WTC11 (cell line): ENCODE results near the gene SBF1. TPM values are rescaled to one million over a fixed set of nuclear protein-coding genes. Genes with fewer than 3 reads are reported as not detected.

Experiments
- ATAC-seq: fragments of 200-7000 bp; cut with Tn5 transposase; 2 replicates; pipeline ENCODE4 v1.10.0; 2021; ENCODE audit warnings: mild to moderate bottlenecking, moderate library complexity
- CTCF ChIA-PET: fragments of 300-600 bp; sonication (Branson Sonifier 250); formaldehyde crosslinking; loops from one replicate; lab custom pipeline; 2021; ENCODE audit warnings: antibody characterized with exemption; lab: Charles Lee
- POLR2A ChIA-PET: fragments of 350-600 bp; sonication (Branson Sonifier 250); formaldehyde crosslinking; loops from one replicate; lab custom pipeline; 2021; ENCODE audit warnings: antibody characterized with exemption; lab: Charles Lee
- DNase-seq: peaks from one replicate; pipeline ENCODE4 v3.0.0; 2021; ENCODE audit warnings: low spot score
- H3K27ac Mint-ChIP-seq: 2 replicates; pipeline ENCODE4 v1.8.0; 2021; ENCODE audit warnings: mixed read lengths
- H3K27me3 Mint-ChIP-seq: 2 replicates; pipeline ENCODE4 v1.8.0; 2021; ENCODE audit warnings: low read depth, mild to moderate bottlenecking, moderate library complexity, mixed read lengths
- H3K36me3 Mint-ChIP-seq: 2 replicates; pipeline ENCODE4 v1.8.0; 2021; ENCODE audit warnings: mixed read lengths
- H3K4me1 Mint-ChIP-seq: 2 replicates; pipeline ENCODE4 v1.8.0; 2022; ENCODE audit warnings: mixed read lengths
- H3K4me3 Mint-ChIP-seq: 2 replicates; pipeline ENCODE4 v1.8.0; 2021; ENCODE audit warnings: mild to moderate bottlenecking, moderate library complexity, mixed read lengths
- H3K9me3 Mint-ChIP-seq: 2 replicates; pipeline ENCODE4 v1.8.0; 2021; ENCODE audit warnings: mixed read lengths
- FOXP1 ChIP-seq: sonication (generic); formaldehyde crosslinking; IDR thresholded peaks from 2 replicates; pipeline ENCODE4 v1.8.0; 2022; ENCODE audit warnings: missing genetic modification reagents, mild to moderate bottlenecking, moderate library complexity, borderline replicate concordance
- HMGA2 ChIP-seq: fragments of 250-450 bp; sonication (Bioruptor Pico); IDR thresholded peaks from 2 replicates; pipeline ENCODE4 v1.4.0; 2021; ENCODE audit warnings: mild to moderate bottlenecking, moderate library complexity
- MXD4 ChIP-seq: fragments of 250-450 bp; sonication (Bioruptor Pico); IDR thresholded peaks from 2 replicates; pipeline ENCODE4 v1.8.0; 2021; ENCODE audit warnings: mild to moderate bottlenecking, moderate library complexity, borderline replicate concordance
- ZNF219 ChIP-seq: sonication (generic); formaldehyde crosslinking; IDR thresholded peaks from 2 replicates; pipeline ENCODE4 v1.8.0; 2023; ENCODE audit warnings: missing genetic modification reagents, mild to moderate bottlenecking, borderline replicate concordance
- ZNF232 ChIP-seq: sonication (generic); formaldehyde crosslinking; IDR thresholded peaks from 2 replicates; pipeline ENCODE4 v1.8.0; 2022; ENCODE audit warnings: mild to moderate bottlenecking, missing genetic modification reagents
- ZNF317 ChIP-seq: sonication (generic); formaldehyde crosslinking; IDR thresholded peaks from 2 replicates; pipeline ENCODE4 v1.8.1; 2023; ENCODE audit warnings: low read depth, mild to moderate bottlenecking, moderate library complexity, missing genetic modification reagents, borderline replicate concordance
- total RNA-seq: library from RNA; stranded (reverse); gene quantifications from 3 replicates; pipeline ENCODE4 v1.2.3, GENCODE V29; 2021
- TF ChIP-seq, protein P1 (sequence below): sonication (generic); formaldehyde crosslinking; IDR thresholded peaks from 2 replicates; pipeline ENCODE4 v1.8.0; 2023; ENCODE audit warnings: missing genetic modification reagents, mild to moderate bottlenecking, borderline replicate concordance
- TF ChIP-seq, protein P2 (sequence below): sonication (generic); formaldehyde crosslinking; IDR thresholded peaks from 2 replicates; pipeline ENCODE4 v1.8.1; 2022; ENCODE audit warnings: mild to moderate bottlenecking, missing genetic modification reagents, moderate library complexity, borderline replicate concordance
- TF ChIP-seq, protein P3 (sequence below): fragments of 250-450 bp; sonication (Bioruptor Pico); conservative IDR thresholded peaks from 2 replicates; pipeline ENCODE4 v1.9.0; 2021; ENCODE audit warnings: mild to moderate bottlenecking
- TF ChIP-seq, protein P4 (sequence below): sonication (generic); formaldehyde crosslinking; IDR thresholded peaks from 2 replicates; pipeline ENCODE4 v1.8.0; 2022; ENCODE audit warnings: missing genetic modification reagents
- TF ChIP-seq, protein P5 (sequence below): fragments of 250-450 bp; sonication (Bioruptor Pico); IDR thresholded peaks from 2 replicates; pipeline ENCODE4 v1.9.0; 2021; ENCODE audit warnings: mild to moderate bottlenecking
- TF ChIP-seq, protein P6 (sequence below): sonication (generic); formaldehyde crosslinking; IDR thresholded peaks from 2 replicates; pipeline ENCODE4 v1.8.1; 2022; ENCODE audit warnings: low read depth, mild to moderate bottlenecking, moderate library complexity, missing genetic modification reagents, borderline replicate concordance

Gene SBF1
- total RNA-seq, 1 experiment from 2014 or later = 108 TPM

DNA sequence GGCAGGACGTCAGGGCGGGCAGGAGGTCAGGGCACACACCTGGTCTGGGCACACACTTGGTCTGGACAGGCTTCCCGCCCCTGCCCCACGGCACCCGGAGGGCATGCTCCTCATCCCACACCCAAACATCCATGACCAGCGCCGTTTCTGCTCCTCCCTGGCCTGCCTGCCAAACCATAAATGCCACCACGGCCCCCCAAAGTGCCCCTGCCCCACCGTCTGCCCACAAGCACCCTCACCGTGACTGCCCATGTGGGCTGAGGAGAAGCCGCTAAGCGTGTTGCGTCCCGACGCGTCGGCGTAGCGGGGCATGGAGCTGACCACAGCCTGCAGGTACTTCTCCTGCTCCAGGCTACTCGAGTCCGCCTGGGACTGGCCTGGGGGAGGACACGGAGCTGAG is 15.8 kb downstream of the SBF1 start:
- Mint-ChIP-seq H3K27ac (no peak overlapping the region), H3K9me3 (no peaks in the 10 kb centered on the region), H3K4me1 (no peaks in the 10 kb centered on the region), H3K36me3 (peaks cover 42% of the 10 kb centered on the region), H3K27me3 (no peaks in the 10 kb centered on the region; the same call in 1 of the 2 replicates), H3K4me3 (no peak overlapping the region)
- TF ChIP-seq, protein P1, sequence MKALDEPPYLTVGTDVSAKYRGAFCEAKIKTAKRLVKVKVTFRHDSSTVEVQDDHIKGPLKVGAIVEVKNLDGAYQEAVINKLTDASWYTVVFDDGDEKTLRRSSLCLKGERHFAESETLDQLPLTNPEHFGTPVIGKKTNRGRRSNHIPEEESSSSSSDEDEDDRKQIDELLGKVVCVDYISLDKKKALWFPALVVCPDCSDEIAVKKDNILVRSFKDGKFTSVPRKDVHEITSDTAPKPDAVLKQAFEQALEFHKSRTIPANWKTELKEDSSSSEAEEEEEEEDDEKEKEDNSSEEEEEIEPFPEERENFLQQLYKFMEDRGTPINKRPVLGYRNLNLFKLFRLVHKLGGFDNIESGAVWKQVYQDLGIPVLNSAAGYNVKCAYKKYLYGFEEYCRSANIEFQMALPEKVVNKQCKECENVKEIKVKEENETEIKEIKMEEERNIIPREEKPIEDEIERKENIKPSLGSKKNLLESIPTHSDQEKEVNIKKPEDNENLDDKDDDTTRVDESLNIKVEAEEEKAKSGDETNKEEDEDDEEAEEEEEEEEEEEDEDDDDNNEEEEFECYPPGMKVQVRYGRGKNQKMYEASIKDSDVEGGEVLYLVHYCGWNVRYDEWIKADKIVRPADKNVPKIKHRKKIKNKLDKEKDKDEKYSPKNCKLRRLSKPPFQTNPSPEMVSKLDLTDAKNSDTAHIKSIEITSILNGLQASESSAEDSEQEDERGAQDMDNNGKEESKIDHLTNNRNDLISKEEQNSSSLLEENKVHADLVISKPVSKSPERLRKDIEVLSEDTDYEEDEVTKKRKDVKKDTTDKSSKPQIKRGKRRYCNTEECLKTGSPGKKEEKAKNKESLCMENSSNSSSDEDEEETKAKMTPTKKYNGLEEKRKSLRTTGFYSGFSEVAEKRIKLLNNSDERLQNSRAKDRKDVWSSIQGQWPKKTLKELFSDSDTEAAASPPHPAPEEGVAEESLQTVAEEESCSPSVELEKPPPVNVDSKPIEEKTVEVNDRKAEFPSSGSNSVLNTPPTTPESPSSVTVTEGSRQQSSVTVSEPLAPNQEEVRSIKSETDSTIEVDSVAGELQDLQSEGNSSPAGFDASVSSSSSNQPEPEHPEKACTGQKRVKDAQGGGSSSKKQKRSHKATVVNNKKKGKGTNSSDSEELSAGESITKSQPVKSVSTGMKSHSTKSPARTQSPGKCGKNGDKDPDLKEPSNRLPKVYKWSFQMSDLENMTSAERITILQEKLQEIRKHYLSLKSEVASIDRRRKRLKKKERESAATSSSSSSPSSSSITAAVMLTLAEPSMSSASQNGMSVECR (CRISPR knock-in tag) = no peak
- TF ChIP-seq ZNF232 (CRISPR knock-in tag) = no peak
- no peak for TF ChIP-seq HMGA2 (CRISPR knock-in tag)
- TF ChIP-seq ZNF317 (CRISPR knock-in tag) = no peak
- TF ChIP-seq, protein P2, sequence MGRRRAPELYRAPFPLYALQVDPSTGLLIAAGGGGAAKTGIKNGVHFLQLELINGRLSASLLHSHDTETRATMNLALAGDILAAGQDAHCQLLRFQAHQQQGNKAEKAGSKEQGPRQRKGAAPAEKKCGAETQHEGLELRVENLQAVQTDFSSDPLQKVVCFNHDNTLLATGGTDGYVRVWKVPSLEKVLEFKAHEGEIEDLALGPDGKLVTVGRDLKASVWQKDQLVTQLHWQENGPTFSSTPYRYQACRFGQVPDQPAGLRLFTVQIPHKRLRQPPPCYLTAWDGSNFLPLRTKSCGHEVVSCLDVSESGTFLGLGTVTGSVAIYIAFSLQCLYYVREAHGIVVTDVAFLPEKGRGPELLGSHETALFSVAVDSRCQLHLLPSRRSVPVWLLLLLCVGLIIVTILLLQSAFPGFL (CRISPR knock-in tag) = no peak
- TF ChIP-seq MXD4 (CRISPR knock-in tag) = no peak
- TF ChIP-seq, protein P3, sequence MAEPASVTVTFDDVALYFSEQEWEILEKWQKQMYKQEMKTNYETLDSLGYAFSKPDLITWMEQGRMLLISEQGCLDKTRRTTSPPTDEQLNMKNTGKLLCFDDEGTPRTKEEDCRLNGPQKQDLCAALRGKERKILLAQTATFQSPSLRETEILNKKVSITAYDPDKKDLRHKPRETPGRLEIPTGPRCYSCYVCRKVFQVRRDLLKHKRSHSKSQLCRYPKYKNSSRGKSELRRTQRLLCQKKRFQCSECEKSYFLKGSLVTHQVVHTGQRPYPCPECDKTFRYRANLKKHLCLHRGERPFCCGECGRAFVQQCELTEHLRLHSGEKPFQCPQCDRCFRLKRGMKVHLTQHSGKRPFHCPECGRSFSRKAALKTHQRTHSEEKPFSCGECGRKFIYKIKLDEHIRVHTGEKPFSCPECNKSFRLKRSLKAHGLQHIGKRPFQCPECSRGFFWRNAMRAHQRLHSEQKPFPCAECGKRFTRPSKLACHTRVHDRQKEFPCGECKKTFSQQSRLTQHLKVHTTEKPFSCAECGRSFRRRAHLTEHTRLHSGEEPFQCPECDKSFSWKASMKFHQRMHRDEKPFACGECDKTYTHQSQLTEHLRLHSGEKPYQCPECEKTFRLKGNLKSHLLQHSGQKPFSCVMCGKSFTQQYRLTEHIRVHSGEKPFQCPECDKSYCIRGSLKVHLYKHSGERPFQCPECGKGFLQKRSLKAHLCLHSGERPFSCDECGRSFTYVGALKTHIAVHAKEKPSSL = no peak
- TF ChIP-seq, protein P4, sequence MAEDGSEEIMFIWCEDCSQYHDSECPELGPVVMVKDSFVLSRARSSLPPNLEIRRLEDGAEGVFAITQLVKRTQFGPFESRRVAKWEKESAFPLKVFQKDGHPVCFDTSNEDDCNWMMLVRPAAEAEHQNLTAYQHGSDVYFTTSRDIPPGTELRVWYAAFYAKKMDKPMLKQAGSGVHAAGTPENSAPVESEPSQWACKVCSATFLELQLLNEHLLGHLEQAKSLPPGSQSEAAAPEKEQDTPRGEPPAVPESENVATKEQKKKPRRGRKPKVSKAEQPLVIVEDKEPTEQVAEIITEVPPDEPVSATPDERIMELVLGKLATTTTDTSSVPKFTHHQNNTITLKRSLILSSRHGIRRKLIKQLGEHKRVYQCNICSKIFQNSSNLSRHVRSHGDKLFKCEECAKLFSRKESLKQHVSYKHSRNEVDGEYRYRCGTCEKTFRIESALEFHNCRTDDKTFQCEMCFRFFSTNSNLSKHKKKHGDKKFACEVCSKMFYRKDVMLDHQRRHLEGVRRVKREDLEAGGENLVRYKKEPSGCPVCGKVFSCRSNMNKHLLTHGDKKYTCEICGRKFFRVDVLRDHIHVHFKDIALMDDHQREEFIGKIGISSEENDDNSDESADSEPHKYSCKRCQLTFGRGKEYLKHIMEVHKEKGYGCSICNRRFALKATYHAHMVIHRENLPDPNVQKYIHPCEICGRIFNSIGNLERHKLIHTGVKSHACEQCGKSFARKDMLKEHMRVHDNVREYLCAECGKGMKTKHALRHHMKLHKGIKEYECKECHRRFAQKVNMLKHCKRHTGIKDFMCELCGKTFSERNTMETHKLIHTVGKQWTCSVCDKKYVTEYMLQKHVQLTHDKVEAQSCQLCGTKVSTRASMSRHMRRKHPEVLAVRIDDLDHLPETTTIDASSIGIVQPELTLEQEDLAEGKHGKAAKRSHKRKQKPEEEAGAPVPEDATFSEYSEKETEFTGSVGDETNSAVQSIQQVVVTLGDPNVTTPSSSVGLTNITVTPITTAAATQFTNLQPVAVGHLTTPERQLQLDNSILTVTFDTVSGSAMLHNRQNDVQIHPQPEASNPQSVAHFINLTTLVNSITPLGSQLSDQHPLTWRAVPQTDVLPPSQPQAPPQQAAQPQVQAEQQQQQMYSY (CRISPR knock-in tag) = no peak
- TF ChIP-seq ZNF219 (CRISPR knock-in tag) = no peak
- ChIA-PET CTCF (interaction anchor here (1.4 to 1.9 kb wide), 2 partner anchors 59 to 67 kb away, joined by 3 to 5 read pairs; partner anchors contain the start of gene SCO2), POLR2A (no interaction called here)
- ATAC-seq (no peak), DNase-seq (no peak)

DNA sequence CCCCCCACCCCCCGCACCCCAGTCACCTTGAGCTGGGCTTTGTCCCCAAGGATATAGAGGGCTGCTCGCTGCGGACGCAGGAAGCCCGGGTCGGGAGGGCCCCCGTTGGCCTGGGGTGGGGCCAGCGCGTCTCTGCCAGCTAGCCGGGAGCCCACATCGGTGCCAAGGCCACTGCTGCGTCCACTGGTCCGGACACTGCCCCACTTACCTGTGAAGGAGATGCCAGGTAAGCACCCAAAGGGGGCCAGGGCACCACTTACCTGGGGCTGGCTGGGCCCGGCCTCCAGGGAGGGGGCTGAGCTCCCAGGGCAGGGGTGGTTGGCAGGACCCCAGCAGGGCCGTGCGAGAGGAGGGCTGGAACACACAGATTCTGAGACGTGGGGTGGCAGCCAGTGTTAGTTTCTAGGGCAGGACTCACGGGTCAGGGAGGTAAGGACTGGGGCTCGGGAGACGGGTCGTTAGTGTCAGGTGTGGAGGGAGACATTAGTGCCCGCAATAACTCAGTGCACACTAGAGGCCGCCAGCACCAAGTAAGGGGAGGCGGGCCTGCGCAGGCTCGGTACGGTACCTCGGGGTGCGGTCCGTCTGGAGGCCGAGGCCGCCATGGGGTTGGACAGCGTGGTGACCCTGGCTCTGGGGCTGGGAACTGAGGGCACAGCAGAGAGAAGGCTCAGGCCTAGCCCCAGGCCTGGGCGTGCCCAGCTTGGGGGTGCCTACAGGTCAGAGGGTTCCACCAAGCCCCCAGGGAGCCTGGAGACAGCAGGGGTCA is 18.2 kb downstream of the SBF1 start:
- POLR2A ChIA-PET = no interaction called here
- ATAC-seq = peak; percentile 81
- CTCF ChIA-PET = interaction anchor here (1.6 kb wide), 1 partner anchor 69 kb away, joined by 5 read pairs; the partner anchor contains the start of gene SCO2
- Mint-ChIP-seq H3K27me3 (no peaks in the 10 kb centered on the region), H3K4me1 (no peaks in the 10 kb centered on the region), H3K36me3 (peaks cover 36% of the 10 kb centered on the region), H3K9me3 (no peaks in the 10 kb centered on the region), H3K4me3 (no peak overlapping the region), H3K27ac (peak overlapping the region; percentile 74; the same call in 1 of the 2 replicates)
- TF ChIP-seq, protein P5, sequence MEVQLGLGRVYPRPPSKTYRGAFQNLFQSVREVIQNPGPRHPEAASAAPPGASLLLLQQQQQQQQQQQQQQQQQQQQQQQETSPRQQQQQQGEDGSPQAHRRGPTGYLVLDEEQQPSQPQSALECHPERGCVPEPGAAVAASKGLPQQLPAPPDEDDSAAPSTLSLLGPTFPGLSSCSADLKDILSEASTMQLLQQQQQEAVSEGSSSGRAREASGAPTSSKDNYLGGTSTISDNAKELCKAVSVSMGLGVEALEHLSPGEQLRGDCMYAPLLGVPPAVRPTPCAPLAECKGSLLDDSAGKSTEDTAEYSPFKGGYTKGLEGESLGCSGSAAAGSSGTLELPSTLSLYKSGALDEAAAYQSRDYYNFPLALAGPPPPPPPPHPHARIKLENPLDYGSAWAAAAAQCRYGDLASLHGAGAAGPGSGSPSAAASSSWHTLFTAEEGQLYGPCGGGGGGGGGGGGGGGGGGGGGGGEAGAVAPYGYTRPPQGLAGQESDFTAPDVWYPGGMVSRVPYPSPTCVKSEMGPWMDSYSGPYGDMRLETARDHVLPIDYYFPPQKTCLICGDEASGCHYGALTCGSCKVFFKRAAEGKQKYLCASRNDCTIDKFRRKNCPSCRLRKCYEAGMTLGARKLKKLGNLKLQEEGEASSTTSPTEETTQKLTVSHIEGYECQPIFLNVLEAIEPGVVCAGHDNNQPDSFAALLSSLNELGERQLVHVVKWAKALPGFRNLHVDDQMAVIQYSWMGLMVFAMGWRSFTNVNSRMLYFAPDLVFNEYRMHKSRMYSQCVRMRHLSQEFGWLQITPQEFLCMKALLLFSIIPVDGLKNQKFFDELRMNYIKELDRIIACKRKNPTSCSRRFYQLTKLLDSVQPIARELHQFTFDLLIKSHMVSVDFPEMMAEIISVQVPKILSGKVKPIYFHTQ (CRISPR knock-in tag) = no peak
- 0 out of 2 replicates have a peak, but pooled peaks have one; percentile 20 for TF ChIP-seq FOXP1
- TF ChIP-seq, protein P6, sequence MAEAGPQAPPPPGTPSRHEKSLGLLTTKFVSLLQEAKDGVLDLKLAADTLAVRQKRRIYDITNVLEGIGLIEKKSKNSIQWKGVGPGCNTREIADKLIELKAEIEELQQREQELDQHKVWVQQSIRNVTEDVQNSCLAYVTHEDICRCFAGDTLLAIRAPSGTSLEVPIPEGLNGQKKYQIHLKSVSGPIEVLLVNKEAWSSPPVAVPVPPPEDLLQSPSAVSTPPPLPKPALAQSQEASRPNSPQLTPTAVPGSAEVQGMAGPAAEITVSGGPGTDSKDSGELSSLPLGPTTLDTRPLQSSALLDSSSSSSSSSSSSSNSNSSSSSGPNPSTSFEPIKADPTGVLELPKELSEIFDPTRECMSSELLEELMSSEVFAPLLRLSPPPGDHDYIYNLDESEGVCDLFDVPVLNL (CRISPR knock-in tag) = 0 out of 2 replicates have a peak, but pooled peaks have one; percentile 30
- DNase-seq = peak; percentile 60
